GM18498 (cell line): Measurements from ENCODE around the gene NUS1.
"Not testable (repeated sequence)": the region's sequence is repeated elsewhere in the genome, so short reads cannot be mapped to it uniquely, and the experiment has no call there.

Experiments used
- ATAC-seq: cut with Tn5 transposase; IDR thresholded peaks from one replicate; pipeline ENCODE4 v1.9.1; 2021; ENCODE audit warnings: mild to moderate bottlenecking, moderate library complexity; ENCODE audit not compliant: unreplicated experiment

NUS1 gene

GRCh38 chr6:117674991-117675657 is at the start of gene NUS1:
NUS1 (plus strand) TSS chr6:117675469; CDS start chr6:117675671, 202 bp downstream.
- ATAC-seq: peak; percentile 98

GRCh38 chr6:117627533-117627932 is 47.7 kb upstream of the NUS1 start:
- ATAC-seq: no peak

GRCh38 chr6:117629119-117629660 is 46.1 kb upstream of the NUS1 start:
- no peak for ATAC-seq

- ATAC-seq: no peak
These were observed 37.5 kb upstream of the NUS1 start for GRCh38 chr6:117637770-117638169.

GRCh38 chr6:117642976-117643375 is 32.3 kb upstream of the NUS1 start:
- ATAC-seq: no peak

- ATAC-seq: not testable (repeated sequence)
These were observed 23.3 kb upstream of the NUS1 start for GRCh38 chr6:117651984-117652383.

- ATAC-seq: no peak
These were observed 21.3 kb upstream of the NUS1 start for GRCh38 chr6:117653949-117654348.

- ATAC-seq: no peak
These were observed 19.9 kb upstream of the NUS1 start for GRCh38 chr6:117655380-117655779.

- ATAC-seq: no peak
These were observed 8.4 kb upstream of the NUS1 start for GRCh38 chr6:117666881-117667280.

GRCh38 chr6:117668736-117669135 is 6.5 kb upstream of the NUS1 start:
- ATAC-seq: no peak

GRCh38 chr6:117674503-117674902 is 766 bp upstream of the NUS1 start:
- no peak for ATAC-seq

- ATAC-seq: peak; percentile 31
These were observed 511 bp downstream of the NUS1 start for GRCh38 chr6:117675658-117676301.

GRCh38 chr6:117676577-117677218 is 1.4 kb downstream of the NUS1 start:
- no peak for ATAC-seq

- ATAC-seq: no peak
These were observed 2.4 kb downstream of the NUS1 start for GRCh38 chr6:117677553-117678141.

- no peak for ATAC-seq
These were observed 6.0 kb downstream of the NUS1 start for GRCh38 chr6:117681162-117681741.

- no peak for ATAC-seq
These were observed 9.5 kb downstream of the NUS1 start for GRCh38 chr6:117684749-117685148.

- no peak for ATAC-seq
These were observed 10.1 kb downstream of the NUS1 start for GRCh38 chr6:117685359-117685758.

GRCh38 chr6:117687021-117687648 is 11.9 kb downstream of the NUS1 start:
- ATAC-seq: no peak

GRCh38 chr6:117689584-117689983 is 14.3 kb downstream of the NUS1 start:
- not testable (repeated sequence) for ATAC-seq

GRCh38 chr6:117706504-117706903 is 31.2 kb downstream of the NUS1 start:
- ATAC-seq: peak; percentile 21
